WTC11 (cell line): ENCODE results near the gene PRCC. TPM values are rescaled to one million over a fixed set of nuclear protein-coding genes. Genes with fewer than 3 reads are reported as not detected.
A peak's percentile ranks its signal among the peaks of the same experiment; 100 is the strongest.

ENCODE experiments used
- AFF4 ChIP-seq: sonication (generic); formaldehyde crosslinking; IDR thresholded peaks from 2 replicates; pipeline ENCODE4 v1.8.1; 2023; ENCODE audit warnings: mild to moderate bottlenecking, missing genetic modification reagents, borderline replicate concordance
- AR ChIP-seq: fragments of 250-450 bp; sonication (Bioruptor Pico); IDR thresholded peaks from 2 replicates; pipeline ENCODE4 v1.9.0; 2021; ENCODE audit warnings: mild to moderate bottlenecking
- E2F1 ChIP-seq: sonication (generic); formaldehyde crosslinking; IDR thresholded peaks from 2 replicates; pipeline ENCODE4 v1.8.0; 2022; ENCODE audit warnings: mild to moderate bottlenecking, missing genetic modification reagents
- ETV6 ChIP-seq: sonication (generic); formaldehyde crosslinking; IDR thresholded peaks from 2 replicates; pipeline ENCODE4 v1.8.1; 2022; ENCODE audit warnings: mild to moderate bottlenecking, missing genetic modification reagents
- FOXP4 ChIP-seq: sonication (generic); formaldehyde crosslinking; IDR thresholded peaks from 2 replicates; pipeline ENCODE4 v1.8.0; 2022; ENCODE audit warnings: mild to moderate bottlenecking, missing genetic modification reagents
- GTF2I ChIP-seq: fragments of 250-450 bp; sonication (Bioruptor Pico); conservative IDR thresholded peaks from 2 replicates; pipeline ENCODE4 v1.4.0; 2021; ENCODE audit warnings: mild to moderate bottlenecking
- HMGA2 ChIP-seq: fragments of 250-450 bp; sonication (Bioruptor Pico); IDR thresholded peaks from 2 replicates; pipeline ENCODE4 v1.4.0; 2021; ENCODE audit warnings: mild to moderate bottlenecking, moderate library complexity
- IRF2 ChIP-seq: sonication (generic); formaldehyde crosslinking; IDR thresholded peaks from 2 replicates; pipeline ENCODE4 v1.8.0; 2022; ENCODE audit warnings: low read depth, missing genetic modification reagents, borderline replicate concordance
- NFATC4 ChIP-seq: fragments of 250-450 bp; sonication (Bioruptor Pico); IDR thresholded peaks from 2 replicates; pipeline ENCODE4 v1.9.0; 2021; ENCODE audit warnings: mild to moderate bottlenecking
- SMAD3 ChIP-seq: sonication (generic); formaldehyde crosslinking; IDR thresholded peaks from 2 replicates; pipeline ENCODE4 v1.8.0; 2022; ENCODE audit warnings: missing genetic modification reagents, mild to moderate bottlenecking, borderline replicate concordance
- TEAD1 ChIP-seq: sonication (generic); formaldehyde crosslinking; IDR thresholded peaks from 2 replicates; pipeline ENCODE4 v1.8.0; 2022; ENCODE audit warnings: mild to moderate bottlenecking, missing genetic modification reagents
- USF1 ChIP-seq: sonication (generic); formaldehyde crosslinking; IDR thresholded peaks from 2 replicates; pipeline ENCODE4 v1.8.0; 2022; ENCODE audit warnings: mild to moderate bottlenecking, missing genetic modification reagents
- ZNF512 ChIP-seq: sonication (generic); formaldehyde crosslinking; IDR thresholded peaks from 2 replicates; pipeline ENCODE4 v1.8.1; 2022; ENCODE audit warnings: missing genetic modification reagents, borderline replicate concordance
- total RNA-seq: library from RNA; stranded (reverse); gene quantifications from 3 replicates; pipeline ENCODE4 v1.2.3, GENCODE V29; 2021
- TF ChIP-seq, protein P1 (sequence below): sonication (generic); formaldehyde crosslinking; IDR thresholded peaks from 2 replicates; pipeline ENCODE4 v1.8.1; 2023; ENCODE audit warnings: mild to moderate bottlenecking, missing genetic modification reagents, moderate library complexity
- TF ChIP-seq, protein P2 (sequence below): sonication (generic); formaldehyde crosslinking; IDR thresholded peaks from 2 replicates; pipeline ENCODE4 v1.8.0; 2023; ENCODE audit warnings: mild to moderate bottlenecking, missing genetic modification reagents

Gene PRCC
- total RNA-seq, 1 experiment from 2014 or later = 97.4 TPM

GRCh38 chr1:156751757-156752481 is 15.4 kb upstream of the PRCC start (continued):
- TF ChIP-seq ZNF512 (CRISPR knock-in tag) (no peak), AR (CRISPR knock-in tag) (no peak), IRF2 (CRISPR knock-in tag) (no peak), NFATC4 (CRISPR knock-in tag) (no peak), FOXP4 (CRISPR knock-in tag) (peak; percentile 91), TEAD1 (CRISPR knock-in tag) (peak; percentile 86), GTF2I (CRISPR knock-in tag) (no peak), E2F1 (CRISPR knock-in tag) (peak; percentile 33; the same call in 1 of the 2 replicates), ETV6 (peak; percentile 90), SMAD3 (peak; percentile 83; the same call in 1 of the 2 replicates), HMGA2 (CRISPR knock-in tag) (no peak), USF1 (peak; percentile 55; the same call in 1 of the 2 replicates), AFF4 (no peak)
- TF ChIP-seq, protein P1, sequence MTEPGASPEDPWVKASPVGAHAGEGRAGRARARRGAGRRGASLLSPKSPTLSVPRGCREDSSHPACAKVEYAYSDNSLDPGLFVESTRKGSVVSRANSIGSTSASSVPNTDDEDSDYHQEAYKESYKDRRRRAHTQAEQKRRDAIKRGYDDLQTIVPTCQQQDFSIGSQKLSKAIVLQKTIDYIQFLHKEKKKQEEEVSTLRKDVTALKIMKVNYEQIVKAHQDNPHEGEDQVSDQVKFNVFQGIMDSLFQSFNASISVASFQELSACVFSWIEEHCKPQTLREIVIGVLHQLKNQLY = no peak
- TF ChIP-seq, protein P2, sequence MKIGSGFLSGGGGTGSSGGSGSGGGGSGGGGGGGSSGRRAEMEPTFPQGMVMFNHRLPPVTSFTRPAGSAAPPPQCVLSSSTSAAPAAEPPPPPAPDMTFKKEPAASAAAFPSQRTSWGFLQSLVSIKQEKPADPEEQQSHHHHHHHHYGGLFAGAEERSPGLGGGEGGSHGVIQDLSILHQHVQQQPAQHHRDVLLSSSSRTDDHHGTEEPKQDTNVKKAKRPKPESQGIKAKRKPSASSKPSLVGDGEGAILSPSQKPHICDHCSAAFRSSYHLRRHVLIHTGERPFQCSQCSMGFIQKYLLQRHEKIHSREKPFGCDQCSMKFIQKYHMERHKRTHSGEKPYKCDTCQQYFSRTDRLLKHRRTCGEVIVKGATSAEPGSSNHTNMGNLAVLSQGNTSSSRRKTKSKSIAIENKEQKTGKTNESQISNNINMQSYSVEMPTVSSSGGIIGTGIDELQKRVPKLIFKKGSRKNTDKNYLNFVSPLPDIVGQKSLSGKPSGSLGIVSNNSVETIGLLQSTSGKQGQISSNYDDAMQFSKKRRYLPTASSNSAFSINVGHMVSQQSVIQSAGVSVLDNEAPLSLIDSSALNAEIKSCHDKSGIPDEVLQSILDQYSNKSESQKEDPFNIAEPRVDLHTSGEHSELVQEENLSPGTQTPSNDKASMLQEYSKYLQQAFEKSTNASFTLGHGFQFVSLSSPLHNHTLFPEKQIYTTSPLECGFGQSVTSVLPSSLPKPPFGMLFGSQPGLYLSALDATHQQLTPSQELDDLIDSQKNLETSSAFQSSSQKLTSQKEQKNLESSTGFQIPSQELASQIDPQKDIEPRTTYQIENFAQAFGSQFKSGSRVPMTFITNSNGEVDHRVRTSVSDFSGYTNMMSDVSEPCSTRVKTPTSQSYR (CRISPR knock-in tag) = peak; percentile 64; the same call in 1 of the 2 replicates
